DMS53 treated with DMSO at 0.1 percent for 48 hours (cell line): ENCODE data around the gene MSX1.

Source experiments
- DNase-seq: peaks from one replicate; lab custom pipeline; 2025; ENCODE audit not compliant: unreplicated experiment; lab: John Stamatoyannopoulos, UW

MSX1 gene

GRCh38 chr4:4899202-4899925 is 39.9 kb downstream of the MSX1 start:
- DNase-seq: no peak

DNA sequence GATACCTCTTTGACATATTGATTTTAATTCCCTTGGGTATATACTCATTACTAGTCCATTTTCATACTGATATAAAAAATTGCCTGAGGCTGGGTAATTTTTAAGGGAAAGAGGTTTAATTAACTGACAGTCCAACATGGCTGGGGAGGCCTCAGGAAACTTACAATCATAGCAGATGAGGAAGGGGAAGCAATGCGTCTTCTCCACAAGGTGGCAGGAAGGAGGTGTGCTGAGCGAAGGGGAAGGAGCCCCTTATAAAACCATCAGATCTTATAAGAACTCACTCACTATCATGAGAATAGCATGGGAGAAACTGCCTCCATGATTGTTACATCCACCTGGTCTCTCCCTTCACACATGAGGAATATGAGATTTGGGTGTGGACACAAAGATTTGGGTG is 42.4 kb downstream of the MSX1 start:
- no peak for DNase-seq

DNA sequence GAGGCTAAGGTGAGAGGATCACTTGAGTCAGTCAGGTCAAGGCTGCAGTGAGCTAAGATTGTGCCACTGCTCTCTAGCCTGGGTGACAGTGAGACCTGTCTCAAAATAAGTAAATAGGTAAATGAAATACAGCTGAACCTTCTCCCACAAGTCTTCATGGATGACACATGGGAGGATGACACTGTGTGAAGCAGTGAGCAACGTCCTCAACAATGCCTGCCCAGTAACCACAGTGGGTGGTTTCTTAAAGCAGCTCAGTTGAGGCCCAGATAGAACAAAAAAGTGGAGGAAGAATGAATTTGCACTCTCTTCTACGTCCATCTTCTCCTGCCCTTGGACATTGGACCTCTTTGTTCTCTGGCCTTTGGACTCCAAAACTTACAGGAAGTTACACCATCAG is 52.7 kb downstream of the MSX1 start:
- no peak for DNase-seq

DNA sequence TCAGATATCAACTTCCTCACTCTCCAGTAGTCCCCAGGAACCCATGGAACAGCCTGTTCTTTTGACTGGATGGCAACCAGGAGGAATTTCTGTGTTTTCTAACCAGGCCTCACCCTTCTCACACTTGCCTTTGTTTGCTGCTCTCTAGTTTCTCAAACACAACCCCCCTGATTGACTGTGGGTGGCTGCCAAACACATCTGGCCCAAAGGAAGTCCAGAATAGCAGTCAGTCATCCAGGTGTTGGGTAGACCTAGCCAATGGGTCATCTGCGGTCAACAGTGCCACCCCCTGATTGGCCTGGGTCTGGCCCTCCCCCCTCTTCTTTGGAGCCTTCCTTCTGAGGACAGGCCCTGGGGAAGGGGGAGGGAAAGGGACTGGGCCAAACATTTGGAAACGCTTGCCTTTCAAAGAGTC is 53.7 kb downstream of the MSX1 start:
- no peak for DNase-seq
